ENCODE data around the gene PRKCA.

GRCh38 chr17:66739553-66739952 is 437.1 kb downstream of the PRKCA start:
- TF ChIP-seq CTCF (IDR thresholded peaks at IDR 0.05; ENCODE audit: insufficient read depth, low read length) = no peak
- no peak for TF ChIP-seq POLR2AphosphoS5 (IDR thresholded peaks at IDR 0.05; ENCODE audit: low read depth)
- TF ChIP-seq REST (IDR thresholded peaks at IDR 0.05; ENCODE audit: insufficient replicate concordance, low read depth) = no peak

Data from HL-60 (cell line).